Spleen (tissue), 11 donors: ENCODE measurements around the gene LRRC23. TPM values are rescaled to one million over a fixed set of nuclear protein-coding genes. Genes with fewer than 3 reads are reported as not detected.
"Not testable (repeated sequence)": the region's sequence is repeated elsewhere in the genome, so short reads cannot be mapped to it uniquely, and the experiment has no call there.

Source experiments
- DNase-seq: peaks from one replicate; pipeline ENCODE4 v3.0.0-alpha.2; 2020
- H3K27ac ChIP-seq, 8 donors: fragments of 200-600 bp; sonication (generic) in 7 of 8; 1 replicate in 4 of 8; 2 replicates in 4 of 8; pipeline versions ENCODE4 v1.5.0 to v1.8.0; 2016 to 2021; ENCODE audit warnings: inconsistent platforms in 4 of 8, mild to moderate bottlenecking in 4 of 8, moderate library complexity in 1 of 8
- H3K27me3 ChIP-seq, 7 donors: fragments of 200-600 bp; sonication (generic) in 6 of 7; replicated peaks in 1 of 7; 1 replicate in 4 of 7; 2 replicates in 3 of 7; pipeline versions ENCODE4 v1.5.0 to v1.8.0; 2016 to 2021; ENCODE audit warnings: inconsistent platforms in 3 of 7, mild to moderate bottlenecking in 1 of 7
- H3K36me3 ChIP-seq, 6 donors: fragments of 200-600 bp; sonication (generic) in 5 of 6; 1 replicate in 4 of 6; 2 replicates in 2 of 6; pipeline versions ENCODE4 v1.5.0 to v1.8.0; 2016 to 2021; ENCODE audit warnings: inconsistent platforms in 2 of 6
- H3K4me1 ChIP-seq, 6 donors: fragments of 200-600 bp; sonication (generic) in 5 of 6; 1 replicate in 3 of 6; 2 replicates in 3 of 6; pipeline versions ENCODE4 v1.5.0 to v1.8.0; 2016 to 2021; ENCODE audit warnings: inconsistent platforms in 3 of 6
- H3K4me3 ChIP-seq, 8 donors: fragments of 200-600 bp; sonication (generic) in 7 of 8; 1 replicate in 4 of 8; 2 replicates in 4 of 8; pipeline versions ENCODE4 v1.5.0 to v1.8.0; 2016 to 2021; ENCODE audit warnings: inconsistent platforms in 4 of 8, mild to moderate bottlenecking in 4 of 8, moderate library complexity in 2 of 8
- H3K9me3 ChIP-seq, 8 donors: fragments of 200-600 bp; sonication (generic) in 7 of 8; 1 replicate in 4 of 8; 2 replicates in 4 of 8; pipeline versions ENCODE4 v1.5.0 to v1.8.0; 2016 to 2021; ENCODE audit warnings: inconsistent platforms in 4 of 8
- POLR2A ChIP-seq, 3 donors: fragments of 450-650 bp; IDR thresholded peaks; one replicate each; pipeline ENCODE4 v1.5.1; 2017; ENCODE audit warnings: antibody characterized with exemption in 3 of 3, mild to moderate bottlenecking in 1 of 3
- POLR2AphosphoS5 ChIP-seq, 3 donors: sonication (generic); formaldehyde crosslinking; IDR thresholded peaks; one replicate each; pipeline ENCODE4 v1.5.1; 2017; ENCODE audit warnings: antibody characterized with exemption in 3 of 3
- WGBS, 5 donors: extraction: QIAGEN DNeasy Blood & Tissue Kit in 3 of 5; methylation state at CpG; one replicate each; pipeline versions ENCODE4 v1.1.5 to v1.1.7; 2013 to 2018; 5-methylcytosine and 5-hydroxymethylcytosine counted together
- intact Hi-C: fragments of 100-400 bp; cut with DNase I; formaldehyde crosslinking; loops from one replicate; pipeline ENCODE4 v1.15.0; 2023; ENCODE audit warnings: low total_unique reads
- polyA plus RNA-seq, 3 donors: library from polyadenylated mRNA; stranded (reverse); fragments of 200-250 nt; gene quantifications; one replicate each; pipeline ENCODE4 v1.2.1, GENCODE V29; 2013
- total RNA-seq, 7 donors: library from RNA; depleted of rRNA in 3 of 7; stranded (reverse); fragments of >200 nt in 3 of 7; fragmentation: NEBNext Ultra II Directional in 4 of 7; extraction: Animal tissue kit (Norgen Biotek cat#: 25700) in 4 of 7; gene quantifications; one replicate each; pipeline versions ENCODE4 v1.1.0 to v1.2.1, GENCODE V29; 2016 to 2021
- TF ChIP-seq, protein P1 (sequence below), 11 experiments: fragments of 200-600 bp in 7 of 11; fragments of 450-650 bp in 4 of 11; sonication (generic) in 4 of 11; IDR thresholded peaks in 8 of 11; conservative IDR thresholded peaks in 3 of 11; 1 replicate in 7 of 11; 2 replicates in 4 of 11; pipeline versions ENCODE4 v1.4.0 to v1.8.0; 2016 to 2021; ENCODE audit warnings: antibody characterized with exemption in 11 of 11, inconsistent platforms in 4 of 11, mild to moderate bottlenecking in 1 of 11
- donor health status: healthy with polysubstance abuse.
- donor health status: DM: no; HTN: no; CAD: no; lungs with moderate emphysema.
- donor health status: DM: no; HTN: no; CAD: no.
- donor health status: Bipolar disorder and iron deficiency.
- donor health status: healthy.
- donor health status: DM: no; HTN: no; CAD: no.
- donor health status: DM: yes; HTN: yes; CAD: no.

The LRRC23 gene
- total and polyA plus RNA-seq, 10 donors: 3.1 to 10.1 (median 6.4) TPM

DNA sequence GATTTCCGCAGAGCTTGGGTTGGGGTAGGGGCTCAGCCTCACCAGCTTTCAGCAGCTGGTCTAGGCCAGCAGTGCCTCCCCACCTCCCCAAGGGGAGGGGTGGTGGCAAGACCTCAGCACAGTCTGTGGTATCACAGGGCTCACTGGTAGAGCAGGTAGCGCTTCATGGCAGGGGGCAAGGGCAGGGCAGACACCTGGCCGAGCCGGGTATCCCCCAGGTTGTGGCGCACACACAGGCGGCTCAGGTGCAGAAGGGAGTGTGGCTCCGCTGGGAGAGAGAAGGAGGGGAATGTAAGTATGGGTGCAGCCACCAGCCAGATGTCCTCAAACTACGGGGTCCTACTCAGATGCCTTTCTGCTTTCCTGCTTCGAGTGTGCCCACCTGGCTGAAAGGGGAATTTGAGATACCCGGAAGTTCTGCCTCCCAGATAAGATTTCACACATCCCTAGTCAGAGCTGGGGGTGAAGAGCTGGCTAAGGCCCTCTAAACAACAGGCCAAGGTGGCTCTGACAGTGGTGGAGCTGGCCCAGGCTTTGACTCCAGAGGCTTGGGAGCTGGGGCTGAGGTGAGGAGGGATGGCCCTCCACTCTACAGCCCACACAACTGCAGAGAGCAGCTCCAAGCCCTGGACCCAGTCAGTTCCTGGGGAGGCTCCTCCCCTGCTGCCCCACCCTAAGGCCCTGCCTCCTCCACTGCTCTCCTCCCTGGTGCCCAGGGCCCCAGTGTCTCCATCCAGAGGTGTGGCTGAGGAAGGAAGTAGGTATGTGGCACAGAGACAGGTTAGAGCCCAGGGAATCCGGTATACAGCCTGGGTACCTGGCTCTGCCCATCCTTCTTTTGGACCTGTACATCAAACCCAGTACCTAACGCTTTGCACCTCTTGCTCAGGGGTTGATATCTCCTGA, 33.3 kb upstream of the LRRC23 start:
- H3K4me1 ChIP-seq: peaks cover 31 to 84% (median 65%) of the 10 kb centered on the region in 6 donors
- DNase-seq: peak; percentile 80

DNA sequence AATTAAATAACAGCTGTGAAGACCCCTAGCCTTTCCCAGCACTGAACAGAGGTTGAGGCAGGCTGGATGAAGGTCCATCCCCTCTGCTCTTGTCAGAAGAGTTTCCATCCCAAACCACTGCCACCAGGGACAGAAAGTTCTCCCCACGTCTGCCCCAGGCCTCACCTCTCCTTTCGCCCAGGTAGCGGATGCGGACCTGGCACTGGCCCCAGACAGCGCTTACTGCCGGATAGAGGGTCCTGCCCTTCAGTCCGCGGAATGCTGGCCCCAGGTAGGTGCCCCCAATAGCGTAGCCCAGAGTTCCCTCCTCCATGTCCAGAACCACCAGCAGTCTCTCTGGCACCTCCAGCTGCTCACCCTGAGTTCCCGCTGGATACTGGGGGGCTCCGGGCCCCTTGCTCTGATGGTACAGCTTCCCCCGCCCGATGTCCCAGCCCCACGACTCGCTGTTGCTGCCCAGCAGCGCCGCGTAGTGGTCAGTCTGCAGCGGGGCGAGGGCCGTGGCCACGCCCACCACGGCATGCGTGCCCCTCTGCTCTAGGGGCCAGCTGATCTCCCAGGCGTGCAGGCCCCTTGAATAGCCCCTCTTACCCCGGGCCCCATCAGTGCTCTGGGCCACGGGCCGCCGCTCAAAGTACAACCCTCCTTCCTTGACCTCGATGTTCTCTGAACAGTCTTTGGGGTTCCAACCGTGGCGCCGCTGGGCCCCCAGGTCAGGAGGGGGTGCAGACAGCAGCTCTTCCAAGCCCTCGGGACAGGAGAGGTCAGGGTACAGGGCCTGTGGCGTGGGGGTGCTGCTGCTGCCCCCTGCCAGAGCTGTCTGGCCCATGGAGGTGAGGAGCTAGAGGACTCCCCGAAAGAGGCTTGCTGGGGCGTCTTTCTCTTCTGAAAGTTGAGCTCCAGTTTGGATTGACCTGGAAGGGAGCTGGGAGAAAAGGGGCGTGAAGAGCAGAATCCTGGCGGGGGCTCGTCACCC, 32.3 kb upstream of the LRRC23 start:
- Histone ChIP-seq H3K4me1 (peaks cover 31 to 76% (median 58%) of the 10 kb centered on the region in 6 donors), H3K27ac (peak overlapping the region; percentile 77 to 99 (median 90)), H3K9me3 (no peaks in the 10 kb centered on the region), H3K36me3 (peaks cover 0 to 43% (median 20%) of the 10 kb centered on the region in 6 donors), H3K4me3 (peak overlapping the region; percentile 71 to 97 (median 92)), H3K27me3 (no peaks in the 10 kb centered on the region)
- intact Hi-C loops: no loop called here
- DNase-seq: peak; percentile 97
- no peak for TF ChIP-seq POLR2A (IDR thresholded peaks at IDR 0.05)
- TF ChIP-seq POLR2AphosphoS5 (IDR thresholded peaks at IDR 0.05): peak; percentile 87 to 93 (median 90)
- TF ChIP-seq, protein P1, sequence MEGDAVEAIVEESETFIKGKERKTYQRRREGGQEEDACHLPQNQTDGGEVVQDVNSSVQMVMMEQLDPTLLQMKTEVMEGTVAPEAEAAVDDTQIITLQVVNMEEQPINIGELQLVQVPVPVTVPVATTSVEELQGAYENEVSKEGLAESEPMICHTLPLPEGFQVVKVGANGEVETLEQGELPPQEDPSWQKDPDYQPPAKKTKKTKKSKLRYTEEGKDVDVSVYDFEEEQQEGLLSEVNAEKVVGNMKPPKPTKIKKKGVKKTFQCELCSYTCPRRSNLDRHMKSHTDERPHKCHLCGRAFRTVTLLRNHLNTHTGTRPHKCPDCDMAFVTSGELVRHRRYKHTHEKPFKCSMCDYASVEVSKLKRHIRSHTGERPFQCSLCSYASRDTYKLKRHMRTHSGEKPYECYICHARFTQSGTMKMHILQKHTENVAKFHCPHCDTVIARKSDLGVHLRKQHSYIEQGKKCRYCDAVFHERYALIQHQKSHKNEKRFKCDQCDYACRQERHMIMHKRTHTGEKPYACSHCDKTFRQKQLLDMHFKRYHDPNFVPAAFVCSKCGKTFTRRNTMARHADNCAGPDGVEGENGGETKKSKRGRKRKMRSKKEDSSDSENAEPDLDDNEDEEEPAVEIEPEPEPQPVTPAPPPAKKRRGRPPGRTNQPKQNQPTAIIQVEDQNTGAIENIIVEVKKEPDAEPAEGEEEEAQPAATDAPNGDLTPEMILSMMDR (IDR thresholded peaks at IDR 0.05 in 8 of 11, conservative IDR thresholded peaks at IDR 0.05 in 3 of 11): peak; percentile 81 to 100 (median 99)
- WGBS, 5 donors: 0 to 4% (median 2%) methylated on average over 24 to 40 of the region's 40 CpGs

More for the DNA sequence above, 33.3 kb upstream of the LRRC23 start:
- WGBS, 5 donors: 49 to 70% (median 61%) methylated on average over 10 to 12 of the region's 12 CpGs
- Histone ChIP-seq H3K27me3 (no peaks in the 10 kb centered on the region), H3K27ac (peak overlapping the region in 7 of 8 donors; percentile 81 to 99 (median 91)), H3K9me3 (no peaks in the 10 kb centered on the region), H3K36me3 (peaks cover 0 to 40% (median 20%) of the 10 kb centered on the region in 6 donors), H3K4me3 (peak overlapping the region in 6 of 8 donors; percentile 83 to 97 (median 94))
- TF ChIP-seq POLR2A (IDR thresholded peaks at IDR 0.05) (no peak), POLR2AphosphoS5 (IDR thresholded peaks at IDR 0.05) (peak in 2 of 3 donors; percentile 34 to 56)
- TF ChIP-seq, protein P1 (IDR thresholded peaks at IDR 0.05 in 8 of 11, conservative IDR thresholded peaks at IDR 0.05 in 3 of 11): no peak
- intact Hi-C loops: no loop called here

DNA sequence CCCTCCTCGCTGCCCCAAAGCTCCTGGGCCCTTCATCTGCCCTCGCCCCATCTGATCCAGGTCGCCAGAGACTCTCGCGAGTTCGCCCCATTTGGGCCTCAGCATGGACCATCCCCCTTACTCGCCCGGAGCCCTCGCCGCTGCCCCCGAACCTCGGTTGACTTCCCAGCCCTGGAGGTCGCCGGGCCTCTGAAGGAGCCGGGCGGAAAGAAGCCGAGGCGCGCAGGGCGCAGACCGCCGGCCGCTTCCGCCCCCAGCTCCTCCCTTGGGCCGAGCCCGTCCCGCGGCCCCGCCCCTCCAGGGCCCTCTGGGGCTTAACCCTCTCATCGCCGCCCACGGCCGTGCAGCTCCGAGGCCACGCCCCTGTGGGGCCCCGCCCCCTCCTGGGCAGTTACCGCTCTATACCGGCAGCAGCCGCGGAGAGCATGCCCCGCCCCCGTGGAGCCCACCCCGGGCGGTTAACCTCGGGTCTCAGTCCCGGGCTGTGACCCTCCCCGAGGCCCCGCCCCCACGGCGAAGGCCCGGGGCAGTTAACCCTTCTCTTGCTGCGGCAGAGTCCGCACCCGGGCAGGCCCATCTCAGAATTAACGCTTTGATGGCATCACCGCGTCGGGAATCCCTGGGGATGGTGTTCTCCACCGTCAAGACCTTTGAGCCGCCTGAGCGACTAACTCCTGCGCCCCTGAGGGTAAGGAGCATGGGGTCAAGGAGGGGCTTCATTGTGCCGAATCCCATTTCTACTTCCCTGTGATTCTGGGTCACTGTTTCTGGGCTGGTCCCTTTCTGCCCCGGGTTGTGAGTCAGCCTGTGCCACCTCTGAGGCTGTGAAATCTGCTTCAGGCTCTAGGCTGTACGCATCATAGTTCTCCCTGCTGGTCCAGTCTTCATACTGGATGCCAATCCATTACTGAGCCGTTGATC, 31.3 kb upstream of the LRRC23 start, which contains the start of gene SPSB2:
SPSB2 (minus strand) TSS at position 210 of the 921 bp plus-strand sequence. CDS start 402 bp downstream, outside the sequence.
- 1% methylated on average over 25 to 66 of the region's 66 CpGs for WGBS, 5 donors
- Histone ChIP-seq H3K36me3 (peaks cover 0 to 43% (median 20%) of the 10 kb centered on the region in 6 donors), H3K27ac (peak within 1 kb of the TSS; percentile 77 to 99 (median 90)), H3K4me3 (peak within 1 kb of the TSS; percentile 71 to 97 (median 92)), H3K4me1 (peaks cover 28 to 68% (median 54%) of the 10 kb centered on the region in 6 donors), H3K9me3 (no peaks in the 10 kb centered on the region), H3K27me3 (no peaks in the 10 kb centered on the region)
- TF ChIP-seq, protein P1 (IDR thresholded peaks at IDR 0.05 in 8 of 11, conservative IDR thresholded peaks at IDR 0.05 in 3 of 11): peak in 7 of 11 experiments; percentile 15 to 50 (median 25)
- TF ChIP-seq POLR2AphosphoS5 (IDR thresholded peaks at IDR 0.05) (peak; percentile 84 to 91 (median 89)), POLR2A (IDR thresholded peaks at IDR 0.05) (peak in 2 of 3 donors; percentile 47 to 66)
- peak; percentile 100 for DNase-seq
- intact Hi-C loops: no loop called here

DNA sequence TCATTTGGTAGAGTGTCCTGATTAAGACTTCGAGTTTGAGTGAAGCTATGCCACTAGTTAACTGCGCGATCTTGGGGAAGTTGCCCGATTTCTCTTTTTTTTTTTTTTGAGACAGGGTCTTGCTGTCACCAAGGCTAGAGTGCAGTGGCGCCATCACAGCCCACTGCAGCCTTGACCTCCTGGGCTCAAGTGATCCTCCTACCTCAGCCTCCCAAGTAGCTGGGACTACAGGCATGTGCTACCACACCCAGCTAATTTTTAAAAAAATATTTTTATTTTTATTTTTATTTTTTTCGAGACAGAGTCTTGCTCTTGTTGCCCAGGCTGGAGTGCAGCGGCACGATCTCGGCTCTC, 30.6 kb upstream of the LRRC23 start:
- H3K4me1 ChIP-seq: peaks cover 21 to 61% (median 47%) of the 10 kb centered on the region in 6 donors
- intact Hi-C loops, H3K9me3 ChIP-seq, H3K27me3 ChIP-seq: not testable (repeated sequence)
- DNase-seq: peak; percentile 55
- peaks cover 0 to 41% (median 20%) of the 10 kb centered on the region in 6 donors for H3K36me3 ChIP-seq
- WGBS, 5 donors: 38 to 46% (median 42%) methylated on average over 9 of the region's 9 CpGs
- peak overlapping the region in 7 of 8 donors; percentile 71 to 97 (median 92) for H3K4me3 ChIP-seq
- H3K27ac ChIP-seq: peak overlapping the region; percentile 22 to 99 (median 90)

DNA sequence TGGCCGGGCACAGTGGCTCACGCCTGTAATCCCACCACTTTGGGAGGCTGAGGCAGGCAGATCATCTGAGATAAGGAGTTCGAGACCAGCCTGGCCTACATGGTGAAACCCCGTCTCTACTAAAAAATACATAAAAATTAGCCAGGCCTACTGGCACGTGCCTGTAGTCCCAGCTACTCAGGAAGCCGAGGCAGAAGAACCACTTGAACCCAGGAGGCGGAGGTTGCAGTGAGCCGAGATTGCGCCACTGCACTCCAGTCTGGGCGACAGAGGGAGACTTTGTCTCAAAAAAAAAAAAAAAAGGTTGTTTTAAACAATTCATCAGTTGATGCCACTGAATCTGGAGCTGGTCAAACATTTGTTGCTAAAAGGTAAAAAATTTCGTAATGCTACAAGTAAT, 24.8 kb upstream of the LRRC23 start:
- intact Hi-C loops, H3K27me3 ChIP-seq, H3K9me3 ChIP-seq, H3K4me3 ChIP-seq, H3K4me1 ChIP-seq, H3K27ac ChIP-seq: not testable (repeated sequence)
- WGBS, 5 donors: 51 to 78% (median 58%) methylated on average over 11 of the region's 11 CpGs
- peaks cover 0 to 42% (median 13%) of the 10 kb centered on the region in 6 donors for H3K36me3 ChIP-seq
- peak; percentile 28 for DNase-seq
